Fibroblast of skin of right quadriceps (primary cell): Measurements from ENCODE around the gene DHRS13.

ENCODE experiments used
- DNase-seq: peaks from one replicate; pipeline ENCODE4 v3.0.0-alpha.2; 2013

DHRS13 gene

GRCh38 chr17:28902819-28903545, at the start of gene DHRS13:
Gene DHRS13 (minus strand): TSS chr17:28903079. CDS start chr17:28902944, 135 bp downstream.
- peak; percentile 89 for DNase-seq

GRCh38 chr17:28951991-28952975, 49.4 kb upstream of the DHRS13 start:
- DNase-seq: peak; percentile 99

GRCh38 chr17:28951428-28951990, 48.6 kb upstream of the DHRS13 start, which contains the start of gene PHF12:
Gene PHF12 (minus strand): TSS chr17:28951518. CDS start chr17:28950960, 558 bp downstream.
- DNase-seq: peak; percentile 100

- no peak for DNase-seq
Measured at GRCh38 chr17:28950752-28951427, 48.0 kb upstream of the DHRS13 start.

- DNase-seq: peak; percentile 72
Measured at GRCh38 chr17:28950017-28950751, 47.3 kb upstream of the DHRS13 start.

- peak; percentile 42 for DNase-seq
Measured at GRCh38 chr17:28949185-28950016, 46.5 kb upstream of the DHRS13 start.

GRCh38 chr17:28948873-28949184, 46.0 kb upstream of the DHRS13 start:
- no peak for DNase-seq

- DNase-seq: no peak
Measured at GRCh38 chr17:28948342-28948741, 45.5 kb upstream of the DHRS13 start.

GRCh38 chr17:28947639-28948038, 44.8 kb upstream of the DHRS13 start:
- DNase-seq: no peak

GRCh38 chr17:28946239-28946638, 43.4 kb upstream of the DHRS13 start:
- peak; percentile 69 for DNase-seq

GRCh38 chr17:28944862-28945741, 42.2 kb upstream of the DHRS13 start:
- peak; percentile 48 for DNase-seq

GRCh38 chr17:28944343-28944742, 41.5 kb upstream of the DHRS13 start:
- DNase-seq: no peak

GRCh38 chr17:28942925-28943324, 40.0 kb upstream of the DHRS13 start:
- DNase-seq: no peak

- no peak for DNase-seq
Measured at GRCh38 chr17:28941251-28941650, 38.4 kb upstream of the DHRS13 start.

GRCh38 chr17:28940675-28941074, 37.8 kb upstream of the DHRS13 start:
- no peak for DNase-seq

GRCh38 chr17:28940142-28940541, 37.3 kb upstream of the DHRS13 start:
- DNase-seq: no peak

GRCh38 chr17:28938552-28938951, 35.7 kb upstream of the DHRS13 start:
- DNase-seq: no peak

- DNase-seq: peak; percentile 10
Measured at GRCh38 chr17:28937044-28937729, 34.3 kb upstream of the DHRS13 start.

GRCh38 chr17:28935744-28936460, 33.0 kb upstream of the DHRS13 start:
- no peak for DNase-seq
